Esophagus muscularis mucosa (tissue), 4 donors: ENCODE measurements around the gene PIP4K2A.

Experiments
- EP300 ChIP-seq: sonication (generic); formaldehyde crosslinking; IDR thresholded peaks from one replicate; pipeline ENCODE4 v1.6.1; 2017; ENCODE audit warnings: antibody characterized with exemption
- POLR2A ChIP-seq: fragments of 450-650 bp; IDR thresholded peaks from one replicate; pipeline ENCODE4 v1.6.1; 2017; ENCODE audit warnings: antibody characterized with exemption, moderate library complexity, mild to moderate bottlenecking, low read depth
- TF ChIP-seq, protein P1 (sequence below), 3 experiments: fragments of 200-600 bp in 2 of 3; fragments of 450-650 bp in 1 of 3; sonication (generic) in 2 of 3; IDR thresholded peaks; one replicate each; pipeline ENCODE4 v1.5.1; 2017 to 2019; ENCODE audit warnings: antibody characterized with exemption in 3 of 3, mild to moderate bottlenecking in 2 of 3, moderate library complexity in 1 of 3

DNA sequence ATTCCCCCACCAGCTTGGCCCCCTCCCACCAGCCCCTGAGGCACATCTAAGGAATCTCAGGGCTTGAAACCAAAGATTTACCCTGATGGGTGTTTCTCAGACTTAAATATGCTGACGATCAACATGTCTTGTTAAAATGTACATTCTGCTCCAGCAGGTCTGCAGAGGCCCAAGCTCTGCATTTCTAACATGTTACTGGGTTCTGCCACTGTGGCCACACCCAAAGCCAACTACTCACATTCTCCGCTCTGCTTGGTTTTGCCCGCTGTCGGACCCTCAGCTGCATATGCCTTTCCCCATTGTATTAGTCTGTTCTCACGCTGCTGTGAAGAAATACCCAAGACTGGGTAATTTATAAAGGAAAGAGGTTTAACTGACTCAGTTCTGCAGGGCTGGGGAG is 8.9 kb downstream of the PIP4K2A start:
- TF ChIP-seq, protein P1, sequence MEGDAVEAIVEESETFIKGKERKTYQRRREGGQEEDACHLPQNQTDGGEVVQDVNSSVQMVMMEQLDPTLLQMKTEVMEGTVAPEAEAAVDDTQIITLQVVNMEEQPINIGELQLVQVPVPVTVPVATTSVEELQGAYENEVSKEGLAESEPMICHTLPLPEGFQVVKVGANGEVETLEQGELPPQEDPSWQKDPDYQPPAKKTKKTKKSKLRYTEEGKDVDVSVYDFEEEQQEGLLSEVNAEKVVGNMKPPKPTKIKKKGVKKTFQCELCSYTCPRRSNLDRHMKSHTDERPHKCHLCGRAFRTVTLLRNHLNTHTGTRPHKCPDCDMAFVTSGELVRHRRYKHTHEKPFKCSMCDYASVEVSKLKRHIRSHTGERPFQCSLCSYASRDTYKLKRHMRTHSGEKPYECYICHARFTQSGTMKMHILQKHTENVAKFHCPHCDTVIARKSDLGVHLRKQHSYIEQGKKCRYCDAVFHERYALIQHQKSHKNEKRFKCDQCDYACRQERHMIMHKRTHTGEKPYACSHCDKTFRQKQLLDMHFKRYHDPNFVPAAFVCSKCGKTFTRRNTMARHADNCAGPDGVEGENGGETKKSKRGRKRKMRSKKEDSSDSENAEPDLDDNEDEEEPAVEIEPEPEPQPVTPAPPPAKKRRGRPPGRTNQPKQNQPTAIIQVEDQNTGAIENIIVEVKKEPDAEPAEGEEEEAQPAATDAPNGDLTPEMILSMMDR (IDR thresholded peaks at IDR 0.05): no peak
- TF ChIP-seq EP300 (no peak), POLR2A (no peak)
